COLO668 (cell line): ENCODE results near the gene FAR2.
"Not testable (repeated sequence)": the region's sequence is repeated elsewhere in the genome, so short reads cannot be mapped to it uniquely, and the experiment has no call there.

ENCODE experiments used
- DNase-seq: peaks from one replicate; lab custom pipeline; 2025; ENCODE audit not compliant: unreplicated experiment; lab: John Stamatoyannopoulos, UW

FAR2 gene

DNA sequence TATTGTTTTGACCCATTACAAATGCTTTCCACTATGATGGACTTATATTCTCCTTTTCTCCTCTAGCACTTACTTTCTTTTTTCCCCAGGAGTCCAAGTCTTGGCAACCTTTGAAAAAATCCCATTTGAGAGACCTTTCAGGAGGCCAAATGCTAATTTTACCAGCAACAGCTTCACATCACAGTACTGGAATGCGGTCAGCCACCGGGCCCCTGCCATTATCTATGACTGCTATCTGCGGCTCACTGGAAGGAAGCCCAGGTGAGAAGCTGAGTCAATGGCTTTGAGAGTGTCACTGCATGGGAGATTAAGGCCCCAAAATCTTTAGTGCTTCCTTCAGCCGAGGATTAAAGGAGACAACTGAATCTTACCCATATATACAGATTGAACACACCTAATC is 167.7 kb downstream of the FAR2 start:
- DNase-seq = no peak

DNA sequence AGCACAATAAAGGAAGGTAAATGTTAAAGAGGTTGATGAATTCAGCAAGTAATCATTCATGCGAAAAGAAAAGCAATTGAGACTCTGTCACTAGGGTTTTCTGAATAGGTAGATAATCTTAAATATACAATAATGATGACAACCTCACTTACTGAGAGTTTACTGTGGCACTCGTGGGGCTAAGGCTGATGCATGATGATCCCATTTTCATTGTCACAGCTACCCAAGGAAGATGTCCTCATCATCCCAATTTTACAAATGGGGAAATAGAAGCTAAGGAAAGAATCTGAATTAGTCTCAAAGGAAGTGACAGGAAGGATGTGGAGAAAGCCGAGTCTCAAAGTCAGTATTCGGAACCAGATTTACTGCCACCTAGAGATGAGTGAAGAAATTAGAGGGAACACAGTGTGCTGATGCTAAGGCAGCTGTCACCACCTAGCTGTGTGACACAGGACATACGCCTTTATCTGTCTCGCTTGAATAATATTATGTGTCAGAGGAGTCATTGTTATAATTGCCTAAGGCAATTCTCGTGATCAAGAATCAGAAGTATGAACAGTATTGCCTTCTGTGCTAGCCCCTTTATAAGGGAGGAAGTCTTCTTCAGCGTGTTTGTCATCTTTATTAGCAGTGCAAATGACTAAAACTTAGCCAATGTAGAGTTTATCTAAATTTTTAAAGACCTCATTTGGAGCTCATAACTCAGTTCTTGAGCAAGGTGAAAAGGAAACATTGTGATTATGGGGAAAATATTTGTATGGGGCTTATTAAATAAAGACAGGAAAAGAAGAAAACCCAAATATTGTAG is 168.7 kb downstream of the FAR2 start:
- peak; percentile 25 for DNase-seq

DNA sequence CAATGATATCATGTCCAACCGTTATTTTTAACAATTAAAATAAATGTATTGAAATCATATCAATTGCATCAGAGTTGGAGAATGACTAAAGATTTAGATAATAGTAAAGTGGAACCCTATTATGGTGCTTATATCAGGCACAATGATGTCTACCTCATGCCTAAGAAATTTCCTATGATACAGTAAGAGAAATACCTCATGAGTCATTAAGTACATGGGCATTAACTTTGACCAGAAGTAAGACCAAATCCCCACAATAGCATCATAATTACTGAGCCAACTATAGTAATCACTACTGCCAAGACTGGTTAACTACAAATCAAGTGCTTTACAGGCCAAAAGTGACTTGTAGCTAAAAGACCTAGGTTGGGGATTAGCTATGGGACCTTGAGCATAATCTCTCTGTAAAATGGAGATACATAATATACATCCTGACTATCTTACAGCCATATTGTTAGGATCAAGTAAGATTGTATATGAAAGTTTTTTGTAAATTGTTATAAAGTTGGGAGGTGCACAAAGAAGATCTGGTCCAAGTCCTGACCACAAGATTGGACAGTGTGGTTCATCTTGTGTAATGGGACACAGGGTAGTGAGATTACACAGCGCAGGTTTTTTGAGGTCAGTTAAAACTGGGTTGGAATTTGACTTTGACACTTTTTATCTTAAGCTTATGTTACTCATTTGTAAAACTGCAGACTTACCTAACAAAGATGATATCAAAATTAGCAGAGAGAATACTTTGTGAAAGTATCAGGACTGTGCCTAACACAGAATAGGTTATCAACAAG is 171.4 kb downstream of the FAR2 start:
- no peak for DNase-seq

- DNase-seq = no peak
Measured at GRCh38 chr12:29322157-29322556, 173.1 kb downstream of the FAR2 start.

DNA sequence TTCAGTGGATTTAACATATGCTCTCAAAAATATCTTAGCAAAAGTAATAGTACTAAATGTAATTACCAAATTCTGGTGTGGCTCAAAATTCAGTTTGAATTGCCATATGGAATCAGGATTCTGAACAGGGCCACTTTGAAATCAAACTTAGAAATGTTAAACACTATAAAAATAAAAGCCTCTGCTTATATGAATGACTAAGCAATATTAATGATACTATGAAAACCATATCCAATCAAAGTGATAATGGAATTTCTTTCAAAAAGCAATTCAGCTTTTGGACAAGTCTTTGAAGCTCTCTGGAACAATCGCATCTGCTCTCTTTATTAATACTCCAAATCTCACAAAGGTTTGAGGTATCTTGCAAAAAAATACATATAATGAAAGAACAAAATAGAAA is 180.3 kb downstream of the FAR2 start:
- no peak for DNase-seq

DNA sequence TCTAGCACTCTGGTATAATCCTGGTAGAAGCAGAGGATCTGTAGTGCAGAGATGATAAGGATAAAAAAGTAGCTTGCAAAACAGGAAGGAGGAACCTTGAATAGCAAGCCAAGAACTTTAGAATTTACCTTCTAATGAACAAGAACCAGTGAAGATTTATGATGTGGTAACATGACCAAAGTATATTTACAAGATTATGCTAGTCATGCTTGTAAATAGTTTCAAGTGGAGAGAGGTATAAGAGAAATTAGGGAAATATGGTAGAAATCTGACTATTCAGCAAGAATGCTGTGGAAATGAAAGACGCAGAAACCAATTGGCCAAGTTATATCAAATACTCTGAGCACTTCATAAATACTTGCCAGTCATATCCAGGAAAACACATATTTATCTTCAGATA is 184.1 kb downstream of the FAR2 start:
- no peak for DNase-seq

- no peak for DNase-seq
Measured at GRCh38 chr12:29334937-29335336, 185.9 kb downstream of the FAR2 start.

DNA sequence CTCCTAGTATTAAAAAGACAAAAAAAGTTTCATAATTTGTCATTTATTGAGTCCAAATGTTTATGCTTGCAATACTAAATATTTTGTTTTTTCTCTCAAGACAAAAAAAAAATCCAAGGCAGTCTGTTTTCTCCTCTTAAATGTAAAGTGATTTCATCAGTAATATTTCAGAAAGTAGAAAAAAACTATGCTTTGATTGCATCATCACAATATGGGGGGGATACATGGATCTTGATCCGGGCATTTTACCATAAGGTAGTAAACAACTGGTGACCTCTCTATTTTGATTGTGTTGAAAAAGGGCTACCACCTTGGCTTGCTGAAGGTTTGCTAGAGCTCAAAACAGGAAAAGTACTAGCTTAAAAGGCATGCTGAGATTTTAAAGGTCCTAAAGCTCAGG is 188.2 kb downstream of the FAR2 start:
- no peak for DNase-seq

- DNase-seq = no peak
Measured at GRCh38 chr12:29343022-29343799, 194.1 kb downstream of the FAR2 start.

DNA sequence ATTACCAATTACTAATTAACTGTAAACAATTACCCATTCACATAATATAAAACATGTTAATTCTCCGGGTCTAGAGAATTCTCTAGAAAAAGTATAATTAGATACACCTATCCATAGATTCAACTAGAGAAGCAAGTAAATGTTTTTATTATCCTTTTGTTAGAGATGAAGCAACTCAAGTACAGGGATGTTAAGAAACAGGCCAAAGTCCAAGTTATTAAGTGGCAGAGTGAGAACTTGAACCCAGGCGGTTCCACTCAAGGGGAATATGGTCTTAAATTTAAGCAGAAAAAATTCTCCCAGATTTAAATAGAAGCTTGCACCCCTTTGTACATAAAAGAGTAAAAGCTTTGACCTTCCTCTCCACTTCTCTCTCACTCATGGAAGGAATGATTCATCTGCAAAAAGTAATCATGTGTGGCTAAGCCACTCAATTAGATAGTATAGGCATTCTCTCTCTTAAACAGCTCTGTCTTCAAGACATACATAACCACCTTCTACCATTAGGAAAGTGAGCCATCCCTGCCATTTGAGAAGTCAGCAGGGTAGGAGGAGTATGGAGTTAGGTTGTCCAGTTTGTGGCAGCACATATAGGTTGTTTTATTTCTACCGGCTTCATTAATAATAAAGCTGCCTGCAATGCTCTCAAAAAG is 197.8 kb downstream of the FAR2 start:
- no peak for DNase-seq

DNA sequence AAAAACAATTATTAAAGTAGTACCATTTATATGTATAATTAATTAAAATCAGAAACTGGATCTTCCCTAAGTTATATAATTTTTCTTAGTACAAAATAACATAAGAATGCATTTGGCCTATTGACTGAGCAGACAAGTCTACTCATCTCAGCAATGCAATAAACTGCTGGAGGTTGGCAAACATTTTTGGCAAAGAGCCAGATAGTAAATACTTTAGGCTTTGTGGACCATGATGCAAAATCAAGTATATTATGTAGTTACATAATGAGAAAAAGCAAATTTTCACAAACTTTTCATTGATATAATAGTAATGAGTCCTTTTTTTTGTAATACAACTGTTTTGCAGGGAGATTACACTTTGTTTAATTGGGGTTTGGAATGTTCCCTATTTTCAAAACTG is 201.0 kb downstream of the FAR2 start:
- no peak for DNase-seq

DNA sequence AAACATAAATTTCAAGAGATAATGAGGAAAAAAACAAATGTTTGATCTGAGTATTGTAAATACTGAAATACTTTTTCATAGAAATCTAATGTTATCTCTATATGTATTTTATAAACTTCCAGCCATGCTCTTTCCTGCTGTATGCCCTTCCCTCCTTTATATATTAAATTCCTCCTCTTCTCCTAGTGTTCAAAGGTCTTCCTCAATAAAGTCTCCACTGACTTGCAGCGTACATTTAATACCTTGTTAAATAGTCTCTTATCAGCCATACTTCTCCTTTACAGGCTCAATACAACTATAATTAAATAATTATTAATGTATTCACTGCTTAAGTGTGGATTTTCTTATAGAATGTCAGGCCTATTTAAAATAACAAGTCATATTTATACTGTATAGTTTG is 205.9 kb downstream of the FAR2 start:
- no peak for DNase-seq

GRCh38 chr12:29365091-29365490 is 216.0 kb downstream of the FAR2 start:
- DNase-seq = no peak

GRCh38 chr12:29374012-29374411 is 224.9 kb downstream of the FAR2 start:
- no peak for DNase-seq

DNA sequence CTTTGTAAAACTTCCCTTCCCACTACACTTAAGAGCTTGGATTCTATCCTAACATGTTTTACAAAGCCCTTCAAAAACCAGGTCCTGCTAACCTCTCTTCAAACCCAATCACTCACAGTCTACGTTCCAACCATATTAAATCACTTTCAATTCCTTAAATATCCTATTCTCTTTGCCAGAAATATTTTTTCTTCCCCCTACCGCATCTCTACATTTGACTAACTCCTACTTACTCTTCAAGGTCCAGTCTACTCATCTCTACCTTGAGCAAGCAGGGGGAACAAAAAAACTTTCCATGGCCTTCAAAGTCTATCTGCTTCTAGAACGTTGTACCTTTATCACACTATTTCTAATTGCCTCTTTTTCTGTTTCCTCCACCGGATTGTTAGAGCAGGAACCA is 225.8 kb downstream of the FAR2 start:
- DNase-seq = no peak

DNA sequence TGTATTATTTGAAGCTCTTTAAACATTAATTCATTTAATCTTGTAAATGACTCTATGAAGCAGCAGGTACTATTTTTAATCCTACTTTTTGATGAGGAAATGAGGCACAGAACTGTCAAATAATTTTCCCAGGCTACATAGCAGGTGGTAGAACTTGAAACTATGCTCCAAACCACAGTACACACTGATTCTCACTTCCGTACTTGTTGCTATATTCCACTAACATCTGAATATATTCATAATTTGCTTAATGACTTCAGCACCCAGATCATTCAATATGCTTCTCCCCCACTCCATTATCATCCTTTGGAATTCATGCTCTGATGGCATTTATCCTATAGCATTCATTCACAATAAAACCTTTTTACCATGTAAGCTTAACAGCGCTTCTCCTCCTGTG is 227.0 kb downstream of the FAR2 start:
- DNase-seq = no peak

DNA sequence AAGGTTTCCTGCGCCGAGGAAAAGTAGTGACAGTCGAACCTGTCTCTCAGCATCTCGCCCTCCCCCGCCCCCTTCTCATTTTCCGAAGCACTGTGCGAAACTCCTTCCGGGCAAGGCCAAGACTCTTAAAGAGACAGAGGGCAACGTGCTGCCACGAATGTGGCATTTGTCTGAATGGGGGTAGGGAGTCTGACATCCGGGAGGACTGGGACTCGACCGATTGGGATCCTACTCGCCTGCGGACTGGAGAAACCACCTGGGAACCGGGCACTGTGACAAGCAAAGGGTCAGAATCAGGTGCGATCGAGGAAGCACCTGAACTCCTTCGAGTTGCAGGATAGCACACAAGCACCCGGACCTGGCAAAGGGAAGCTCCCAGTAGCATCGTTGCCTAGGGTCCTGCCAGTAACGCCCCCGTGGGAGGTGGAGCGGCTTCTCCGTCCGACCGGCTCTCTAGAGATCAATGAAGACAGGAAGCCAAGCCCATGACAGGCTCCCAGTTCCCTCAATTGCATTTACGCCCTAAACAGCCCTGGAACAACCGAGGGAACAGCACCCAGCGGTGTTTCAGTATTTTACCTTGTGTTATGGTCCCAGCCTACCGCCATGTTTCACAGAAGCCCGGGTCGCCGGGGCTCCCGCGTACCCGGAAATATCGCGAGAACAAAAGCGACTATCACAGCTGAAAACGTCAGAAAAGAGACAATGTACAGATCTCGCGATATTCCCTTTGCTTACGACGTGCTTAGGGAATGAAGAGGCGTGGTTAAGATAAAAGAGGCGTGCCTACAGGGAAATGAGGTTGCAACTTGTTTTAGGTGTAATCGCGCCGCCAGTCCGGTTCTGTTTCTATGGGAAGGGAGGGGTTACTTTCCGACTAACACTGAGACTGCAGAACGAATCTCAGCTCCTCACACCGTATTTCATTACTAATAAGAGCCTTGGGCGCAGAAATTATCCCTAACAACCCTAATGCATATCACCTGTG is 231.8 kb downstream of the FAR2 start, which contains the start of gene ERGIC2:
ERGIC2 (minus strand) TSS at position 637 of the 988 bp plus-strand sequence. CDS start 9,539 bp downstream, outside the sequence.
- peak; percentile 86 for DNase-seq

- no peak for DNase-seq
Measured at GRCh38 chr12:29382251-29382650, 233.2 kb downstream of the FAR2 start.

DNA sequence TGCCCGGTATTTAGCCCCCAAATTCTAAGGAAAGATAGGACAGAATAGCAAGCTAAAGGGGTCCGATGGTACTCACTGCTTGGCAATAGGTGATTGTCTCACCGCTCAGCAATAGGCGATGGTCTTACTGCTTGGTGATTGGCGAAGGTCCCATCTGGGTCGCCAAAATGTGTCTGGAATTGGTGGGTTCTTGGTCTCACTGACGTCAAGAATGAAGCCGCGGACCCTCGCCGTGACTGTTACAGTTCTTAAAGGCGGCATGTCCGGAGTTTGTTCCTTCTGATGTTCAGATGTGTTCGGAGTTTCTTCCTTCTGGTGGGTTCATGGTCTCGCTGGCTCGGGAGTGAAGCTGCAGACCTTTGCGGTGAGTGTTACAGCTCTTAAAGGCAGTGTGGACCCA is 236.1 kb downstream of the FAR2 start:
- not testable (repeated sequence) for DNase-seq
